ENCODE data around the gene NEK10.

- no peak for TF ChIP-seq CTCF (IDR thresholded peaks at IDR 0.05; ENCODE audit: low read length)
- no peak for TF ChIP-seq EZH2 (IDR thresholded peaks at IDR 0.05; ENCODE audit: borderline replicate concordance, low read length)
Measured at GRCh38 chr3:27335571-27335970, 33.6 kb downstream of the NEK10 start.
